ENCODE measurements around the gene CR1. TPM values are rescaled to one million over a fixed set of nuclear protein-coding genes. Genes with fewer than 3 reads are reported as not detected.
"Not testable (repeated sequence)": the region's sequence is repeated elsewhere in the genome, so short reads cannot be mapped to it uniquely, and the experiment has no call there.

CR1 gene
- total and polyA plus RNA-seq, 5 donors from 2014 or later, result 0.02 to 0.94 (median 0.14) TPM

DNA sequence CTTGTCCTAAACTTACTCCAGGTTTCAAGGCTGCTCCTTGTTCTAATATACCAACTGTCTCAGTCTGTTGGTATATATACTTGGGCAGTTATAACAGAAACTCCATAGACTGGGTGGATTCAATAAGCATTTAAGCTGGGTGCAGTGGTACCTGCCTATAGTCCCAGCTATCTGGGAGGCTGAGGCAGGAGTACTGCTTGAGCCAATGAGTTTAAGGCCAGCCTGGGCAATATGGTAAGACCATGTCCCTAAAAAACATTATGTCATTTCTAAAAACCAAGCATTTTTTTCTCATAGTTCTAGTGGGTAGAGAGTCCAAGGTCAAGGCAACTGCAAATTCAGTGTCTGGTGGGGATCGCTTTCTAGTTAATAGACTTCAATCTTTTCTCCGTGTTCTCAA lies 131.5 kb downstream of the CR1 start:
- no peaks in the 10 kb centered on the region for H3K4me1 Mint-ChIP-seq
- H3K27me3 ChIP-seq (ENCODE audit: control insufficient read depth, insufficient read depth, low read length), result peaks cover 3% of the 10 kb centered on the region
- H3K9me3 Mint-ChIP-seq, result peaks cover 0 to 1% (median 0%) of the 10 kb centered on the region in 7 donors
- no peaks in the 10 kb centered on the region for H3K4me1 ChIP-seq (ENCODE audit: control insufficient read depth, insufficient read depth, low read length, poor library complexity, severe bottlenecking)
- H3K36me3 ChIP-seq (ENCODE audit: control insufficient read depth, insufficient read depth, low read length), result no peaks in the 10 kb centered on the region
- H3K27me3 Mint-ChIP-seq, result peaks cover 16% of the 10 kb centered on the region
- no peak for DNase-seq
- ATAC-seq (ENCODE audit: low read depth in 2 of 2), result no peak
- H3K27ac Mint-ChIP-seq, result no peak overlapping the region
- no peak overlapping the region for H3K27ac ChIP-seq (ENCODE audit: insufficient read depth, low read length, poor library complexity, severe bottlenecking)
- no peaks in the 10 kb centered on the region for H3K9me3 ChIP-seq (ENCODE audit: control insufficient read depth in 2 of 2, low read length in 2 of 2)
- H3K36me3 Mint-ChIP-seq, result no peaks in the 10 kb centered on the region
- no peak overlapping the region for H3K4me3 ChIP-seq (ENCODE audit: low read depth, low read length)
- no peak overlapping the region for H3K4me3 Mint-ChIP-seq

DNA sequence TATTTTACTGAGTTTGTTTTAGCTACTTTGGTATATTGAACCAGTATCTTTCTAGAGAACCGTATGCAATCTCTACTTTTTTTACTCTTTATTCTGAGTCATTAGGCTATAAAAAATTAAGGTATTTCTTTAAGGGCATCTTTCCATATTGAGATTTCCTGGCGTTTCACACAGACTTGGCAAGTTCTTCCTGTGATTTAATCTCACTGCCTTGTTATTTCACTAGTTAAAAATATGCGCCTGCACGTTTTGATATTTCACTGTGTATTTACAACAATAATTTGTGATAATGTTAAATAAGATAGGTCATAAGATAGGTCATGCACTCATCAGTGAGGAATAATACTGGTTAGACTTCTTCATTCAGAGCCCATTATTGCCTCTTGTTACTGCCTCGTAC lies 132.8 kb downstream of the CR1 start:
- Mint-ChIP-seq H3K9me3 (peaks cover 0 to 1% (median 0%) of the 10 kb centered on the region in 7 donors), H3K4me3 (no peak overlapping the region), H3K4me1 (no peaks in the 10 kb centered on the region), H3K27ac (no peak overlapping the region), H3K27me3 (peaks cover 16% of the 10 kb centered on the region), H3K36me3 (no peaks in the 10 kb centered on the region)
- Histone ChIP-seq H3K36me3 (ENCODE audit: control insufficient read depth, insufficient read depth, low read length) (no peaks in the 10 kb centered on the region), H3K4me1 (ENCODE audit: control insufficient read depth, insufficient read depth, low read length, poor library complexity, severe bottlenecking) (no peaks in the 10 kb centered on the region), H3K9me3 (ENCODE audit: control insufficient read depth in 2 of 2, low read length in 2 of 2) (no peaks in the 10 kb centered on the region), H3K4me3 (ENCODE audit: low read depth, low read length) (no peak overlapping the region), H3K27ac (ENCODE audit: insufficient read depth, low read length, poor library complexity, severe bottlenecking) (no peak overlapping the region), H3K27me3 (ENCODE audit: control insufficient read depth, insufficient read depth, low read length) (peaks cover 3% of the 10 kb centered on the region)
- ATAC-seq (ENCODE audit: low read depth in 2 of 2), result no peak
- DNase-seq, result no peak

DNA sequence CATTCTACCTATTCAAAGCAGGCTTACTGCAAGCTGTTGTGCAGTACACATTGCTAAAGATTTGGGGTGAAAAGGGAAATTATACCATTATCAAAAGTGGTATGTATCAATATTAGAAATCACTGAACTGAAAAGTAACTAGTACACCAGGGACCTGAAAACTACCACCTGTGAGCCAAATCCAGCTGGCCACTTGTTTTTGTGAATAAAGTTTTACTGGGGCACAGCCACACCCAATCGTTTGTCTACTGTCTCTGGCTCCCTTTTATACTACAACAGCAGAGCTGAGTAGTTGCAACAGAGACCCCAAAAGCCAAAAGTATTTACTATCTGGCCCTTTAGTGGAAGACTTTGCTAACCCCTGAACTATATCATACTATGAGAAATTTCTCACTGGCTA lies 135.2 kb downstream of the CR1 start:
- H3K27ac ChIP-seq (ENCODE audit: insufficient read depth, low read length, poor library complexity, severe bottlenecking), result no peak overlapping the region
- H3K27me3 ChIP-seq (ENCODE audit: control insufficient read depth, insufficient read depth, low read length), result peaks cover 3% of the 10 kb centered on the region
- H3K4me1 ChIP-seq (ENCODE audit: control insufficient read depth, insufficient read depth, low read length, poor library complexity, severe bottlenecking), result no peaks in the 10 kb centered on the region
- Mint-ChIP-seq H3K27me3 (peaks cover 16% of the 10 kb centered on the region), H3K4me3 (no peak overlapping the region), H3K27ac (no peak overlapping the region), H3K9me3 (peaks cover 0 to 1% (median 0%) of the 10 kb centered on the region in 7 donors), H3K36me3 (no peaks in the 10 kb centered on the region), H3K4me1 (no peaks in the 10 kb centered on the region)
- DNase-seq (no peak), ATAC-seq (ENCODE audit: low read depth in 2 of 2) (no peak)
- no peaks in the 10 kb centered on the region for H3K36me3 ChIP-seq (ENCODE audit: control insufficient read depth, insufficient read depth, low read length)
- no peak overlapping the region for H3K4me3 ChIP-seq (ENCODE audit: low read depth, low read length)
- no peaks in the 10 kb centered on the region for H3K9me3 ChIP-seq (ENCODE audit: control insufficient read depth in 2 of 2, low read length in 2 of 2)

DNA sequence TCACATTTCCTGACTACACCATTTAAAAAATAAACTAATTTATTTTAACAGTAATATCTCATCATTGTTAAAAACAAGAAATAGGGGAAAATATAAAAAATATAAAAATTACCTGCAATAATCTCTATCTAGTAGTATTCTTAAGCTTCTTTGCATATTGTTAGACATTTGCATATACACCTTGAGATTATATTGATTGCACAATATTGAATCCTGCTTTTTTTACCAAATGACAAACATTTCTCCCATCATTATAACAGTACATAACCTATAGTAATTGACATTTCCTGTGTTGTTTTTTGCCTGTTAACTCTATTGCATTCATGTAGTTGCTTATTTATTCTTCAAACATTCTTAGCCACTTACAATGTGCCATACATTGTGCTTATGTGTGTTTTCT lies 137.3 kb downstream of the CR1 start:
- Mint-ChIP-seq H3K27ac (no peak overlapping the region), H3K27me3 (peaks cover 16% of the 10 kb centered on the region), H3K4me1 (no peaks in the 10 kb centered on the region), H3K4me3 (no peak overlapping the region), H3K36me3 (no peaks in the 10 kb centered on the region), H3K9me3 (peaks cover 0 to 1% (median 0%) of the 10 kb centered on the region in 7 donors)
- no peaks in the 10 kb centered on the region for H3K36me3 ChIP-seq (ENCODE audit: control insufficient read depth, insufficient read depth, low read length)
- no peak overlapping the region for H3K27ac ChIP-seq (ENCODE audit: insufficient read depth, low read length, poor library complexity, severe bottlenecking)
- H3K4me1 ChIP-seq (ENCODE audit: control insufficient read depth, insufficient read depth, low read length, poor library complexity, severe bottlenecking), result no peaks in the 10 kb centered on the region
- peaks cover 3% of the 10 kb centered on the region for H3K27me3 ChIP-seq (ENCODE audit: control insufficient read depth, insufficient read depth, low read length)
- no peaks in the 10 kb centered on the region for H3K9me3 ChIP-seq (ENCODE audit: control insufficient read depth in 2 of 2, low read length in 2 of 2)
- H3K4me3 ChIP-seq (ENCODE audit: low read depth, low read length), result no peak overlapping the region
- DNase-seq (no peak), ATAC-seq (ENCODE audit: low read depth in 2 of 2) (no peak)

DNA sequence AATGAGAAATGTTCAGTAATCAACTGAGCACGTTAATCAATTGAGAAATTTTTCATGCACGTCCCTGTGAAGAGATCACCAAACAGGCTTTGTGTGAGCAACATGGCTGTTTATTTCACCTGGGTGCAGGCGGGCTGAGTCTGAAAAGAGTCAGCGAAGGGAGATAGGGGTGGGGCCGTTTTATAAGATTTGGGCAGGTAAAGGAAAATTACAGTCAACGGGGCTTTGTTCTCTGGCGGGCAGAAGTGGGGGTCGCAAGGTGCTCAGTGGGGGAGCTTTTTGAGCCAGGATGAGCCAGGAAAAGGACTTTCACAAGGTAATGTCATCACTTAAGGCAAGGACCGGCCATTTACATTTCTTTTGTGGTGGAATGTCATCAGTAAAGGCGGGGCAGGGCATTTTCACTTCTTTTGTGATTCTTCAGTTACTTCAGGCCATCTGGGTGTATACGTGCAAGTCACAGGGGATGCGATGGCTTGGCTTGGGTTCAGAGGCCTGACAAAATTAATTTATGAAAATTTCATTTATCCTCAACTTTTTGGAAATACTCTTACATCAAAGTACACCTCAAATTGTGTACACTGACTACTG lies 137.8 kb downstream of the CR1 start:
- not testable (repeated sequence) for H3K4me1 Mint-ChIP-seq; H3K36me3 Mint-ChIP-seq; H3K9me3 Mint-ChIP-seq; ATAC-seq (ENCODE audit: low read depth in 2 of 2); H3K4me1 ChIP-seq (ENCODE audit: control insufficient read depth, insufficient read depth, low read length, poor library complexity, severe bottlenecking); H3K27me3 ChIP-seq (ENCODE audit: control insufficient read depth, insufficient read depth, low read length); H3K9me3 ChIP-seq (ENCODE audit: control insufficient read depth in 2 of 2, low read length in 2 of 2); H3K4me3 ChIP-seq (ENCODE audit: low read depth, low read length); DNase-seq; H3K4me3 Mint-ChIP-seq; H3K27ac ChIP-seq (ENCODE audit: insufficient read depth, low read length, poor library complexity, severe bottlenecking); H3K27ac Mint-ChIP-seq; H3K36me3 ChIP-seq (ENCODE audit: control insufficient read depth, insufficient read depth, low read length)
- peaks cover 16% of the 10 kb centered on the region for H3K27me3 Mint-ChIP-seq

DNA sequence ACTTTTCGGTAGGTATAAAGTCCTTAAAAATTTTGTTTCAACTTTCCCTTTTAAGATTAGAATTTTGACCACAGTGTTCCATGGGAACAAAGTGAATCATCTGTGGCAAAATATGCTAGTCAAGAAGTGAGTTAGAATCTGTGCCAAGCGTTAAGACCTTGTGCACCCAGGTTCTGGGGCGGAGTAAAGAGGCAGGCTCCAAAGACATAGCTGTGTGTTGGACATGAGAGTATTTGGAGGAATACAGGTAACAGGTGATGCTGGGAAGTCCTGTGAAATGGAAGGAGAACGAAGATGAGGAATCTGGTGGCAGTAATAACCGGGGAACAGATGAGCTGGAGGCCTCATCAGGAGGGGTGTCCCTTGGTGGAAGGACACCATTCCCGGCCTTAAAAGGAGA lies 138.3 kb downstream of the CR1 start:
- H3K27me3 Mint-ChIP-seq, result peaks cover 13% of the 10 kb centered on the region
- not testable (repeated sequence) for H3K27ac ChIP-seq (ENCODE audit: insufficient read depth, low read length, poor library complexity, severe bottlenecking); H3K36me3 ChIP-seq (ENCODE audit: control insufficient read depth, insufficient read depth, low read length); DNase-seq; ATAC-seq (ENCODE audit: low read depth in 2 of 2); H3K36me3 Mint-ChIP-seq; H3K4me3 Mint-ChIP-seq; H3K4me1 Mint-ChIP-seq; H3K4me3 ChIP-seq (ENCODE audit: low read depth, low read length); H3K27me3 ChIP-seq (ENCODE audit: control insufficient read depth, insufficient read depth, low read length); H3K27ac Mint-ChIP-seq; H3K9me3 ChIP-seq (ENCODE audit: control insufficient read depth in 2 of 2, low read length in 2 of 2); H3K4me1 ChIP-seq (ENCODE audit: control insufficient read depth, insufficient read depth, low read length, poor library complexity, severe bottlenecking); H3K9me3 Mint-ChIP-seq

DNA sequence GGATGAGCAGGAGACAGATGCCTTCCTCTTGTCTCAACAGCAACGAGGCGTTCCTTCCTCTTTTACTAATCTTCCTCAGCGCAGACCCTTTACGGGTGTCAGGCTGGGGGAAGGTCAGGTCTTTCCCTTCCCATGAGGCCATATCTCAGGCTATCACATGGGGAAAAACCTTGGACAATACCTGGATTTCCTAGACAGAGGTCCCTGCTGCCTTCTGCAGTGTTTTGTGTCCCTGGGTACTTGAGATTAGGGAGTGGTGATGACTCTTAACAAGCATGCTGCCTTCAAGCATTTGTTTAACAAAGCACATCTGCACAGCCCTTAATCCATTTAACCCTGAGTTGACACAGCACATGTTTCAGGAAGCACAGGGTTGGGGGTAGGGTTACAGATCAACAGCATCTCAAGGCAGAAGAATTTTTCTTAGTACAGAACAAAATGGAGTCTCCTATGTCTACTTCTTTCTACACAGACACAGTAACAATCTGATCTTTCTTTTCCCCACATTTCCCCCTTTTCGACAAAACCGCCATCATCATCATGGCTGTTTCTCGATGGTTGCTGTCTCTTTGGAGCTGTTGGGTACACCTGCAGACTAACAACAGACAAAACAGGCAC lies 139.7 kb downstream of the CR1 start:
- not testable (repeated sequence) for H3K4me3 Mint-ChIP-seq, H3K9me3 Mint-ChIP-seq

DNA sequence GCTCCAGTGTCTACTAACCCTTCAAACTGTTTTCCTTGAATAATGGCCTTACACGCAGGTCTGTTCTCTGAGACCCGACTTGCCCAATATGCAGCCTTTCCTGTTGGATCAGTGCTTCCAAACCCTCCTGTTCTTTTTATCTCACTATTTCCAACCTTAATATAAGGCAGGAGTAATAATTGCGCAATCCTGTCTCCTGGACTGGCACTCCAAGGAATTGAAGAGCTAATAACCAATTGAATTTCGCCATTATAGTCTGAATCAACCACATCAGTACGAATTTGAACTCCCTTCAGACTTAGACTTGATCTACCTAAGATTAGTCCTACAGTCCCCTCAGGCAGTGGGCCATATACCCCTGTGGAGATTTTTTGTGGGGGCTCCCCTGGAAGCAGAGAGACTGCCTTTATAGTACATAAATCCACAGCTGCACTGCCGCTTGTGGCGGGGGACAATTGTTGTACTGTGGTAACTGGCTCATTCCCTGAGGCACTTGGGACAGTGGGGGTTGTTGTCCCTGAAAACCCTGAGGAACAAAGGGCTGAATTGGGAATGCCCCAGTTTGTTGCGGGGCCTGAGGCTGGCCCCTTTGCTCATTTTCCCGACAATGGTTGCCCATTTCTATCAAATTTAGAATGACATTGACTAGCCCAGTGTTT lies 142.7 kb downstream of the CR1 start:
- H3K36me3 Mint-ChIP-seq; H3K36me3 ChIP-seq (ENCODE audit: control insufficient read depth, insufficient read depth, low read length); DNase-seq; H3K4me3 Mint-ChIP-seq; H3K4me1 Mint-ChIP-seq; H3K27me3 ChIP-seq (ENCODE audit: control insufficient read depth, insufficient read depth, low read length); H3K27ac ChIP-seq (ENCODE audit: insufficient read depth, low read length, poor library complexity, severe bottlenecking); ATAC-seq (ENCODE audit: low read depth in 2 of 2); H3K27ac Mint-ChIP-seq; H3K4me3 ChIP-seq (ENCODE audit: low read depth, low read length); H3K9me3 Mint-ChIP-seq; H3K9me3 ChIP-seq (ENCODE audit: control insufficient read depth in 2 of 2, low read length in 2 of 2); H3K4me1 ChIP-seq (ENCODE audit: control insufficient read depth, insufficient read depth, low read length, poor library complexity, severe bottlenecking): not testable (repeated sequence)
- H3K27me3 Mint-ChIP-seq, result peaks cover 47% of the 10 kb centered on the region

More for the DNA sequence above, 139.7 kb downstream of the CR1 start:
- H3K27me3 Mint-ChIP-seq, result peaks cover 23% of the 10 kb centered on the region
- ATAC-seq (ENCODE audit: low read depth in 2 of 2); H3K4me1 Mint-ChIP-seq; H3K27ac Mint-ChIP-seq; H3K27ac ChIP-seq (ENCODE audit: insufficient read depth, low read length, poor library complexity, severe bottlenecking); H3K27me3 ChIP-seq (ENCODE audit: control insufficient read depth, insufficient read depth, low read length); H3K4me3 ChIP-seq (ENCODE audit: low read depth, low read length); H3K36me3 Mint-ChIP-seq; H3K4me1 ChIP-seq (ENCODE audit: control insufficient read depth, insufficient read depth, low read length, poor library complexity, severe bottlenecking); H3K9me3 ChIP-seq (ENCODE audit: control insufficient read depth in 2 of 2, low read length in 2 of 2); DNase-seq; H3K36me3 ChIP-seq (ENCODE audit: control insufficient read depth, insufficient read depth, low read length): not testable (repeated sequence)

Data from CD4-positive, CD25-positive, alpha-beta regulatory T cell (primary cell).